ENCODE results near the gene ECD. TPM values are rescaled to one million over a fixed set of nuclear protein-coding genes. Genes with fewer than 3 reads are reported as not detected.

Gene ECD
- total RNA-seq, 1 donor from 2014 or later: 35.2 TPM

DNA sequence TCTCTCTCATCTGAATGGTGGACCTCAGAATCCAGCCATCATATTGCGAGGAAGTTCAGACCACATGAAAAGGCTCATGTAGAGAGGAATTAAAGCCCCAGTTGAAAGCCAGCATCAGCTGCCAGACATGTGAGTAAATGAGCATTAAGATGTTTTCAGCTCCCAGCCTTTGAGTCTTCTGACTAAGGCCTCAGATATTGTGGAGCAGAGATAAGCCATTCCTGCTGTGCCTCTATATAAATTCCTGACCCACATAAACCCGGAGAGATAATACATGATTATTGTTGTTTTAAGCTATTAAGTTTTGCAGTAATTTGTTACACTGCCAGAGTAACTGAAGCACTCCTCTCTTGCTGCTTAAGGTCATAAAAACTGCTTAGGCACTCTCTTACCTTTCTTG is 14.8 kb upstream of the ECD start:
- H3K9me3 Mint-ChIP-seq: peaks cover 4% of the 10 kb centered on the region
- no peak overlapping the region for H3K4me3 Mint-ChIP-seq (ENCODE audit: low read depth)
- intact Hi-C loops (cut with micrococcal nuclease): no loop called here
- no peaks in the 10 kb centered on the region for H3K4me1 Mint-ChIP-seq (ENCODE audit: low read depth)
- no peak for DNase-seq (ENCODE audit: low spot score)
- H3K36me3 Mint-ChIP-seq (ENCODE audit: low read depth): peaks cover 28% of the 10 kb centered on the region
- H3K27me3 Mint-ChIP-seq (ENCODE audit: low read depth): no peaks in the 10 kb centered on the region
- H3K27ac Mint-ChIP-seq: no peak overlapping the region

GRCh38 chr10:73174148-73174925 is 6.5 kb upstream of the ECD start:
- H3K4me3 Mint-ChIP-seq (ENCODE audit: low read depth): no peak overlapping the region
- H3K9me3 Mint-ChIP-seq: no peaks in the 10 kb centered on the region
- DNase-seq (ENCODE audit: low spot score): no peak
- H3K36me3 Mint-ChIP-seq (ENCODE audit: low read depth): peaks cover 14% of the 10 kb centered on the region
- no peaks in the 10 kb centered on the region for H3K4me1 Mint-ChIP-seq (ENCODE audit: low read depth)
- no peaks in the 10 kb centered on the region for H3K27me3 Mint-ChIP-seq (ENCODE audit: low read depth)
- no peak overlapping the region for H3K27ac Mint-ChIP-seq
- intact Hi-C loops (cut with micrococcal nuclease): no loop called here

DNA sequence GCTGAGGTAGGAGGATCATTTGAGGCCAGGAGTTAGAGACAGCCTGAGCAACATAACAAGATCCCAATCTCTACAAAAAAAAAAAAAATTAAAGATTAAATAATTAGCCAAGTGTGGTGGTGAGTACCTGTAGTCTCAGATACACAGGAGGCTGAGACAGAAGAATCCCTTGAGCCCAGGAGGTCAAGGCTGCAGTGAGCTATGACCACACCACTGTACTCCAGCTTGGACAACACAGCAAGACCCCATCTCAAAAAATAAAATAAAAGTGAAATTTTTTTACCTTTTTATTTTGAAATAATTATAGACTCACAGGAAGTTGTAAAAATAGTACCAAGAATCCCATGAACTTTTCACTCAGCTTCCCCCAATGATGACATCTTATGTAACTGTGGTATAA is 5.1 kb upstream of the ECD start:
- H3K36me3 Mint-ChIP-seq (ENCODE audit: low read depth): peaks cover 13% of the 10 kb centered on the region

DNA sequence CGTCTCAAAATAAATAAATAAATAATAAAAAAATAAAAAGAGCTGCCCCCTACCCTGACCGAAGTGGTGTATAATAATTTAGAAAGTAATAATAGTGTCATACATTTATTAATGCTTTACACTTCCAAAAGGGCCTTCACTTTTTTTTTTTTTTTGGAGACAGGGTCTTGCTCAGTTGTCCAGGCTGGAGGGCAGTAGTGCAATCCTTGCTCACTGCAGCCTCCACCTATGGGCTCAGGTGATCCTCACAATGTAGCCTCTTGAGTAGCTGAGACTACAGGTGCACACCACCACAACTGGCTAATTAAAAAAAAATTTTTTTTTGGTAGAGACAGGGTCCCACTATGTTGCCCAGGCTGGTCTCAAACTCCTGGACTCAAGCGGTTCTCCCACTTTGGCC is 1.5 kb upstream of the ECD start:
- Mint-ChIP-seq H3K4me1 (ENCODE audit: low read depth) (peaks cover 26% of the 10 kb centered on the region), H3K4me3 (ENCODE audit: low read depth) (peak overlapping the region; percentile 56), H3K27me3 (ENCODE audit: low read depth) (no peaks in the 10 kb centered on the region), H3K36me3 (ENCODE audit: low read depth) (peaks cover 26% of the 10 kb centered on the region), H3K9me3 (no peaks in the 10 kb centered on the region), H3K27ac (no peak overlapping the region)
- DNase-seq (ENCODE audit: low spot score): no peak
- intact Hi-C loops (cut with micrococcal nuclease): loop anchor here (2.0 to 5.0 kb wide), 3 partner anchors 57 to 543 kb away; partner anchors contain the start of genes MICU1, MRPS16 and NUDT13

More for the DNA sequence above, 5.1 kb upstream of the ECD start:
- intact Hi-C loops (cut with micrococcal nuclease): no loop called here
- H3K4me1 Mint-ChIP-seq (ENCODE audit: low read depth): peaks cover 4% of the 10 kb centered on the region
- H3K9me3 Mint-ChIP-seq: no peaks in the 10 kb centered on the region
- DNase-seq (ENCODE audit: low spot score): no peak
- no peak overlapping the region for H3K27ac Mint-ChIP-seq
- H3K4me3 Mint-ChIP-seq (ENCODE audit: low read depth): no peak overlapping the region
- H3K27me3 Mint-ChIP-seq (ENCODE audit: low read depth): no peaks in the 10 kb centered on the region

- DNase-seq (ENCODE audit: low spot score): no peak
- Mint-ChIP-seq H3K9me3 (no peaks in the 10 kb centered on the region), H3K4me1 (ENCODE audit: low read depth) (peaks cover 30% of the 10 kb centered on the region), H3K4me3 (ENCODE audit: low read depth) (peak overlapping the region; percentile 92), H3K36me3 (ENCODE audit: low read depth) (peaks cover 28% of the 10 kb centered on the region), H3K27ac (peak overlapping the region; percentile 91), H3K27me3 (ENCODE audit: low read depth) (no peaks in the 10 kb centered on the region)
- intact Hi-C loops (cut with micrococcal nuclease): loop anchor here (1.0 to 5.0 kb wide), 4 partner anchors 56 to 542 kb away; partner anchors contain the start of genes MICU1, MRPS16 and NUDT13
Measured at GRCh38 chr10:73168465-73168803, 626 bp upstream of the ECD start.

GRCh38 chr10:73167458-73167782 is 388 bp downstream of the ECD start:
- DNase-seq (ENCODE audit: low spot score): no peak
- intact Hi-C loops (cut with micrococcal nuclease): loop anchor here (5.0 kb wide), 1 partner anchor 55 kb away; the partner anchor contains the start of gene NUDT13
- Mint-ChIP-seq H3K4me3 (ENCODE audit: low read depth) (peak overlapping the region; percentile 99), H3K27ac (peak overlapping the region; percentile 94), H3K9me3 (no peaks in the 10 kb centered on the region), H3K27me3 (ENCODE audit: low read depth) (no peaks in the 10 kb centered on the region), H3K36me3 (ENCODE audit: low read depth) (peaks cover 35% of the 10 kb centered on the region), H3K4me1 (ENCODE audit: low read depth) (peaks cover 37% of the 10 kb centered on the region)

DNA sequence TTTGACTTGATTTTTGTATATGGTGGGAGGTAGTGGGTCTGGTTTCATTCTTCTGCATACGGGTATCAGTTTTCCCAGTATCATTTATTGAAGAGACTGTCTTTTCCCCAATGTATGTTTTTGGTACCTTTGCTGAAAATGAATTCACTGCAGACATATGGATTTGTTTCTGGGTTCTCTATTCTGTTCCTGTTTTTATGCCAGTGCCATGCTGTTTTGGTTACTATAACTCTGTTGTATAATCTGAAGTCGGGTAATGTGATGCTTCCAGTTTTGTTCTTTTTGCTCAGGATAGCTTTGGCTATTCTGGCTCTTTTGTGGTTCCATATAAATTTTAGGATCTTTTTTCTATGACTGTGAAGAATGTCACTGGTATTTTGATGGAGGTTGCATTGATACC is 836 bp downstream of the ECD start:
- no peaks in the 10 kb centered on the region for H3K9me3 Mint-ChIP-seq
- peaks cover 40% of the 10 kb centered on the region for H3K4me1 Mint-ChIP-seq (ENCODE audit: low read depth)
- intact Hi-C loops (cut with micrococcal nuclease): loop anchor here (5.0 kb wide), 1 partner anchor 55 kb away; the partner anchor contains the start of gene NUDT13
- H3K4me3 Mint-ChIP-seq (ENCODE audit: low read depth): peak overlapping the region; percentile 99
- no peaks in the 10 kb centered on the region for H3K27me3 Mint-ChIP-seq (ENCODE audit: low read depth)
- peak overlapping the region; percentile 94 for H3K27ac Mint-ChIP-seq
- peaks cover 39% of the 10 kb centered on the region for H3K36me3 Mint-ChIP-seq (ENCODE audit: low read depth)
- no peak for DNase-seq (ENCODE audit: low spot score)

- no peak overlapping the region for H3K27ac Mint-ChIP-seq
- DNase-seq (ENCODE audit: low spot score): no peak
- H3K27me3 Mint-ChIP-seq (ENCODE audit: low read depth): no peaks in the 10 kb centered on the region
- peaks cover 60% of the 10 kb centered on the region for H3K36me3 Mint-ChIP-seq (ENCODE audit: low read depth)
- no peaks in the 10 kb centered on the region for H3K9me3 Mint-ChIP-seq
- peaks cover 52% of the 10 kb centered on the region for H3K4me1 Mint-ChIP-seq (ENCODE audit: low read depth)
- intact Hi-C loops (cut with micrococcal nuclease): no loop called here
- no peak overlapping the region for H3K4me3 Mint-ChIP-seq (ENCODE audit: low read depth)
Measured at GRCh38 chr10:73163096-73163495, 4.7 kb downstream of the ECD start.

DNA sequence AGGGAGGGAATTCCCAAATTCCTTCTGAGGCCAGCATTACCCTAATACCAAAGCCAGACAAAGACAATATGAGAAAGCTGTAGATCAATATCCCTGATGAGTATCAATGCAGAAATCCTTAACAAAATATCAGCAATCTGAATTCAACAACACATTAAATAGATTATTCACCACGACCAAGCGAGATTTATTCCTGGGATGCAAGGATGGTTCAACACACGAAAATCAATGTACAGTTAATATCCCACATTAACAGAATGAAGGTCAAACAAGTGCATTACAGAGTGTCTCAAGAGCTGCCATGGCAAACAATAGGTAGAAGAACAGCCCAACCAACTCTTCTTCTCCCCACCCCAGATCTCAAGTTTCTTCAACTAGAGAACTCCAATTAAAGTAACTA is 6.1 kb downstream of the ECD start:
- Mint-ChIP-seq H3K4me3 (ENCODE audit: low read depth) (no peak overlapping the region), H3K4me1 (ENCODE audit: low read depth) (peaks cover 42% of the 10 kb centered on the region)

DNA sequence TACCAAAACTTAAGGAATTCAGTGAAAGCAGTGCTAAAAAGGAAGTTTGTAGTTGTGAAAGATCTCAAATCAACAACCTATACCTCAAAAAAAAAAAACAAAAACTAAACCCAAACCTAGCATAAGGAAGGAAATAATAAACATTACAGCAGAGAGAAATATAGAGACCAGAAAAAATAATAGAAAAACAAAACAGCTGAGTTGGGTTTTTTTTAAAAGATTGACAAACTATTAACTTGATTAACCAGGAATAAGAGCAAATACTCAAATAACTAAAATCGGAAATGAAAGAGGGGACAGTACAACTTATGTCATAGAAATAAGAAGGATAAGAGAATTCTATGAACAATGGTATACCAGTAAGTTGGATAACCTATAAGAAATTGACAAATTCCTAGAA is 6.7 kb downstream of the ECD start:
- H3K4me1 Mint-ChIP-seq (ENCODE audit: low read depth): peaks cover 37% of the 10 kb centered on the region
- H3K27me3 Mint-ChIP-seq (ENCODE audit: low read depth): no peaks in the 10 kb centered on the region
- no peak overlapping the region for H3K4me3 Mint-ChIP-seq (ENCODE audit: low read depth)
- DNase-seq (ENCODE audit: low spot score): no peak
- no peaks in the 10 kb centered on the region for H3K9me3 Mint-ChIP-seq
- no peak overlapping the region for H3K27ac Mint-ChIP-seq
- intact Hi-C loops (cut with micrococcal nuclease): no loop called here
- H3K36me3 Mint-ChIP-seq (ENCODE audit: low read depth): peaks cover 53% of the 10 kb centered on the region

More for the DNA sequence above, 6.1 kb downstream of the ECD start:
- Mint-ChIP-seq H3K27ac (no peak overlapping the region), H3K27me3 (ENCODE audit: low read depth) (no peaks in the 10 kb centered on the region), H3K9me3 (no peaks in the 10 kb centered on the region), H3K36me3 (ENCODE audit: low read depth) (peaks cover 53% of the 10 kb centered on the region)
- intact Hi-C loops (cut with micrococcal nuclease): no loop called here
- no peak for DNase-seq (ENCODE audit: low spot score)

- Mint-ChIP-seq H3K9me3 (no peaks in the 10 kb centered on the region), H3K27me3 (ENCODE audit: low read depth) (no peaks in the 10 kb centered on the region), H3K27ac (no peak overlapping the region), H3K4me1 (ENCODE audit: low read depth) (peaks cover 30% of the 10 kb centered on the region), H3K4me3 (ENCODE audit: low read depth) (no peak overlapping the region), H3K36me3 (ENCODE audit: low read depth) (peaks cover 56% of the 10 kb centered on the region)
- intact Hi-C loops (cut with micrococcal nuclease): loop anchor here (1.0 kb wide), 2 partner anchors 38 to 62 kb away; no protein-coding TSS in a partner anchor
- peak; percentile 31 for DNase-seq (ENCODE audit: low spot score)
Measured at GRCh38 chr10:73159038-73159648, 8.7 kb downstream of the ECD start.

DNA sequence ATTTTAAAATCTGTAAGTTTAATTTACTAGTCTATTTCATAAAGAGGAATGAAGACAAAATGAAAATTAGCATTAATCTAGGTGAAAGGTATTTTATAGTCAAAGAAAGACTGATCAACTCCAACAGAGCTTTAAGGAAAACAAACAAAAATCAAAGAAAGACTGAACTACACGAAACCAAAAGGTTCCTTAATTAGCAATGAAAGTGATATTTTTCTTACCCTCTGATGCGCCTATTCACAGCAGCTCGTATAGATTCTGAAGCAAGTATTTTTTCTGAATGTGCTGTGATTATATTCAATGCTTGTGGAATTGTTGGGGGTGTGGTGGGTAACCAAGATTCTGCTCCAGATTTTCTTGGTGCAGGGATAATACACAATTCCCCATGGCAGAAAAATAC is 11.8 kb downstream of the ECD start:
- Mint-ChIP-seq H3K4me3 (ENCODE audit: low read depth) (no peak overlapping the region), H3K9me3 (no peaks in the 10 kb centered on the region), H3K4me1 (ENCODE audit: low read depth) (peaks cover 7% of the 10 kb centered on the region), H3K27ac (no peak overlapping the region), H3K27me3 (ENCODE audit: low read depth) (no peaks in the 10 kb centered on the region), H3K36me3 (ENCODE audit: low read depth) (peaks cover 54% of the 10 kb centered on the region)
- no peak for DNase-seq (ENCODE audit: low spot score)
- intact Hi-C loops (cut with micrococcal nuclease): no loop called here

- H3K4me3 Mint-ChIP-seq (ENCODE audit: low read depth): no peak overlapping the region
- H3K27me3 Mint-ChIP-seq (ENCODE audit: low read depth): no peaks in the 10 kb centered on the region
- no peak overlapping the region for H3K27ac Mint-ChIP-seq
- H3K36me3 Mint-ChIP-seq (ENCODE audit: low read depth): peaks cover 70% of the 10 kb centered on the region
- H3K9me3 Mint-ChIP-seq: no peaks in the 10 kb centered on the region
- intact Hi-C loops (cut with micrococcal nuclease): no loop called here
- DNase-seq (ENCODE audit: low spot score): no peak
- H3K4me1 Mint-ChIP-seq (ENCODE audit: low read depth): no peaks in the 10 kb centered on the region
Measured at GRCh38 chr10:73152009-73152408, 15.8 kb downstream of the ECD start.

All from activated T-helper 2 cell treated with anti-CD3 and anti-CD28 coated beads, Interferon-gamma antibody, Interleukin-2, Interleukin-4, amounts not matched to agents 10 μg/mL and 5 μg/mL and 100 μg/mL, durations not matched to agents 14 hours and 24 hours and 36 hours (primary cell).